ENCODE results near the gene ZNF621.

DNA sequence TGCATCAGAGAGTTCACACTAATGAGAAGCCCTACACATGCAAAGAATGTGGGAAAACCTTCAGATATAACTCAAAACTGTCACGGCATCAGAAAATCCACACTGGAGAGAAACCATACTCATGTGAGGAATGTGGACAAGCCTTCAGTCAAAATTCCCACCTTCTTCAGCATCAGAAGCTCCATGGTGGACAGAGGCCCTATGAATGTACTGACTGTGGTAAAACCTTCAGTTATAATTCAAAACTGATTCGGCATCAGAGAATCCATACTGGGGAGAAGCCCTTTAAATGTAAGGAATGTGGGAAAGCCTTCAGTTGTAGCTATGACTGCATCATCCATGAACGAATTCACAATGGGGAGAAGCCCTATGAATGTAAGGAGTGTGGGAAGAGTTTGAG is 37.6 kb upstream of the ZNF621 start:
- TF ChIP-seq, protein P1, sequence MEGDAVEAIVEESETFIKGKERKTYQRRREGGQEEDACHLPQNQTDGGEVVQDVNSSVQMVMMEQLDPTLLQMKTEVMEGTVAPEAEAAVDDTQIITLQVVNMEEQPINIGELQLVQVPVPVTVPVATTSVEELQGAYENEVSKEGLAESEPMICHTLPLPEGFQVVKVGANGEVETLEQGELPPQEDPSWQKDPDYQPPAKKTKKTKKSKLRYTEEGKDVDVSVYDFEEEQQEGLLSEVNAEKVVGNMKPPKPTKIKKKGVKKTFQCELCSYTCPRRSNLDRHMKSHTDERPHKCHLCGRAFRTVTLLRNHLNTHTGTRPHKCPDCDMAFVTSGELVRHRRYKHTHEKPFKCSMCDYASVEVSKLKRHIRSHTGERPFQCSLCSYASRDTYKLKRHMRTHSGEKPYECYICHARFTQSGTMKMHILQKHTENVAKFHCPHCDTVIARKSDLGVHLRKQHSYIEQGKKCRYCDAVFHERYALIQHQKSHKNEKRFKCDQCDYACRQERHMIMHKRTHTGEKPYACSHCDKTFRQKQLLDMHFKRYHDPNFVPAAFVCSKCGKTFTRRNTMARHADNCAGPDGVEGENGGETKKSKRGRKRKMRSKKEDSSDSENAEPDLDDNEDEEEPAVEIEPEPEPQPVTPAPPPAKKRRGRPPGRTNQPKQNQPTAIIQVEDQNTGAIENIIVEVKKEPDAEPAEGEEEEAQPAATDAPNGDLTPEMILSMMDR (tag by site-specific recombination; IDR thresholded peaks at IDR 0.05), result no peak
- TF ChIP-seq ZNF837 (tag by site-specific recombination; IDR thresholded peaks at IDR 0.05) (no peak), ZNF416 (tag by site-specific recombination; IDR thresholded peaks at IDR 0.05) (no peak), KLF1 (tag by site-specific recombination; IDR thresholded peaks at IDR 0.05) (no peak), ZNF335 (tag by site-specific recombination; conservative IDR thresholded peaks at IDR 0.05) (no peak), REPIN1 (tag by site-specific recombination; IDR thresholded peaks at IDR 0.05; ENCODE audit: low read depth) (no peak)
- TF ChIP-seq, protein P2, sequence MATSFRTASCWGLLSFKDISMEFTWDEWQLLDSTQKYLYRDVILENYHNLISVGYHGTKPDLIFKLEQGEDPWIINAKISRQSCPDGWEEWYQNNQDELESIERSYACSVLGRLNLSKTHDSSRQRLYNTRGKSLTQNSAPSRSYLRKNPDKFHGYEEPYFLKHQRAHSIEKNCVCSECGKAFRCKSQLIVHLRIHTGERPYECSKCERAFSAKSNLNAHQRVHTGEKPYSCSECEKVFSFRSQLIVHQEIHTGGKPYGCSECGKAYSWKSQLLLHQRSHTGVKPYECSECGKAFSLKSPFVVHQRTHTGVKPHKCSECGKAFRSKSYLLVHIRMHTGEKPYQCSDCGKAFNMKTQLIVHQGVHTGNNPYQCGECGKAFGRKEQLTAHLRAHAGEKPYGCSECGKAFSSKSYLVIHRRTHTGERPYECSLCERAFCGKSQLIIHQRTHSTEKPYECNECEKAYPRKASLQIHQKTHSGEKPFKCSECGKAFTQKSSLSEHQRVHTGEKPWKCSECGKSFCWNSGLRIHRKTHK (tag by site-specific recombination; IDR thresholded peaks at IDR 0.05), result no peak
- TF ChIP-seq, protein P3, sequence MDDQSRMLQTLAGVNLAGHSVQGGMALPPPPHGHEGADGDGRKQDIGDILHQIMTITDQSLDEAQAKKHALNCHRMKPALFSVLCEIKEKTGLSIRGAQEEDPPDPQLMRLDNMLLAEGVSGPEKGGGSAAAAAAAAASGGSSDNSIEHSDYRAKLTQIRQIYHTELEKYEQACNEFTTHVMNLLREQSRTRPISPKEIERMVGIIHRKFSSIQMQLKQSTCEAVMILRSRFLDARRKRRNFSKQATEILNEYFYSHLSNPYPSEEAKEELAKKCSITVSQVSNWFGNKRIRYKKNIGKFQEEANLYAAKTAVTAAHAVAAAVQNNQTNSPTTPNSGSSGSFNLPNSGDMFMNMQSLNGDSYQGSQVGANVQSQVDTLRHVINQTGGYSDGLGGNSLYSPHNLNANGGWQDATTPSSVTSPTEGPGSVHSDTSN (CRISPR knock-in tag; IDR thresholded peaks at IDR 0.05), result no peak
- TF ChIP-seq, protein P4, sequence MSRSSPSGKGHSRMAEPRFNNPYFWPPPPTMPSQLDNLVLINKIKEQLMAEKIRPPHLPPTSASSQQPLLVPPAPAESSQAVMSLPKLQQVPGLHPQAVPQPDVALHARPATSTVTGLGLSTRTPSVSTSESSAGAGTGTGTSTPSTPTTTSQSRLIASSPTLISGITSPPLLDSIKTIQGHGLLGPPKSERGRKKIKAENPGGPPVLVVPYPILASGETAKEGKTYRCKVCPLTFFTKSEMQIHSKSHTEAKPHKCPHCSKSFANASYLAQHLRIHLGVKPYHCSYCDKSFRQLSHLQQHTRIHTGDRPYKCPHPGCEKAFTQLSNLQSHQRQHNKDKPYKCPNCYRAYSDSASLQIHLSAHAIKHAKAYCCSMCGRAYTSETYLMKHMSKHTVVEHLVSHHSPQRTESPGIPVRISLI (tag by site-specific recombination; IDR thresholded peaks at IDR 0.05), result no peak
